Left ventricle myocardium inferior (tissue), 1 donor: ENCODE data around the gene CASZ1. TPM values are rescaled to one million over a fixed set of nuclear protein-coding genes. Genes with fewer than 3 reads are reported as not detected.

Experiments used
- DNase-seq: peaks from one replicate; pipeline ENCODE4 v3.0.0-alpha.2; 2020
- H3K27ac ChIP-seq: fragments of 200-600 bp; replicated peaks from 2 replicates; pipeline ENCODE4 v1.8.0; 2021
- H3K27me3 ChIP-seq: fragments of 200-600 bp; 2 replicates; pipeline ENCODE4 v1.8.0; 2021; ENCODE audit warnings: low read depth
- H3K36me3 ChIP-seq: fragments of 200-600 bp; 2 replicates; pipeline ENCODE4 v1.8.0; 2021
- H3K4me1 ChIP-seq: fragments of 200-600 bp; 2 replicates; pipeline ENCODE4 v1.8.0; 2021
- H3K4me3 ChIP-seq: fragments of 200-600 bp; 2 replicates; pipeline ENCODE4 v1.8.0; 2021; ENCODE audit warnings: mild to moderate bottlenecking, moderate library complexity
- H3K9me3 ChIP-seq: fragments of 200-600 bp; replicated peaks from 2 replicates; pipeline ENCODE4 v1.8.0; 2021
- CTCF ChIP-seq: fragments of 200-600 bp; IDR thresholded peaks from 2 replicates; pipeline ENCODE4 v1.8.0; 2021; ENCODE audit warnings: antibody characterized with exemption, mild to moderate bottlenecking, borderline replicate concordance
- intact Hi-C: fragments of 100-400 bp; cut with micrococcal nuclease; formaldehyde crosslinking; loops from one replicate; pipeline ENCODE4 v1.11.0; 2022
- total RNA-seq: library from RNA; stranded (reverse); fragmentation: NEBNext Ultra II Directional; extraction: Animal tissue kit (Norgen Biotek cat#: 25700); gene quantifications from one replicate; pipeline ENCODE4 v1.2.1, GENCODE V29; 2021
- donor health status: DM: no; HTN: yes; CAD: no; lungs with severe emphysema.

The CASZ1 gene
- total RNA-seq, 1 donor from 2014 or later = 56.3 TPM

GRCh38 chr1:10778640-10779039 is 17.8 kb downstream of the CASZ1 start:
- H3K9me3 ChIP-seq = no peaks in the 10 kb centered on the region
- peaks cover 91% of the 10 kb centered on the region for H3K4me1 ChIP-seq
- no peaks in the 10 kb centered on the region for H3K36me3 ChIP-seq
- DNase-seq = no peak
- TF ChIP-seq CTCF = no peak
- no peak overlapping the region for H3K4me3 ChIP-seq
- H3K27ac ChIP-seq = peak overlapping the region; percentile 9
- no peaks in the 10 kb centered on the region for H3K27me3 ChIP-seq
- intact Hi-C loops = no loop called here

- H3K4me3 ChIP-seq = no peak overlapping the region
- no peaks in the 10 kb centered on the region for H3K9me3 ChIP-seq
- H3K4me1 ChIP-seq = peaks cover 92% of the 10 kb centered on the region
- H3K36me3 ChIP-seq = no peaks in the 10 kb centered on the region
- no peak overlapping the region for H3K27ac ChIP-seq
- no peak for TF ChIP-seq CTCF
- intact Hi-C loops = no loop called here
- H3K27me3 ChIP-seq = no peaks in the 10 kb centered on the region
- DNase-seq = no peak
Measured at GRCh38 chr1:10777749-10778574, 18.5 kb downstream of the CASZ1 start.

GRCh38 chr1:10776190-10776905 is 20.1 kb downstream of the CASZ1 start:
- no peak overlapping the region for H3K27ac ChIP-seq
- H3K27me3 ChIP-seq = no peaks in the 10 kb centered on the region
- peaks cover 90% of the 10 kb centered on the region for H3K4me1 ChIP-seq
- no peaks in the 10 kb centered on the region for H3K9me3 ChIP-seq
- TF ChIP-seq CTCF = no peak
- no peak overlapping the region for H3K4me3 ChIP-seq
- DNase-seq = peak; percentile 11
- no peaks in the 10 kb centered on the region for H3K36me3 ChIP-seq
- intact Hi-C loops = no loop called here

- Histone ChIP-seq H3K36me3 (no peaks in the 10 kb centered on the region), H3K27me3 (no peaks in the 10 kb centered on the region), H3K4me1 (peaks cover 86% of the 10 kb centered on the region), H3K27ac (peak overlapping the region; percentile 16), H3K9me3 (no peaks in the 10 kb centered on the region), H3K4me3 (no peak overlapping the region)
- TF ChIP-seq CTCF = no peak
- peak; percentile 5 for DNase-seq
- intact Hi-C loops = no loop called here
Measured at GRCh38 chr1:10775763-10776162, 20.7 kb downstream of the CASZ1 start.

- H3K36me3 ChIP-seq = no peaks in the 10 kb centered on the region
- H3K9me3 ChIP-seq = no peaks in the 10 kb centered on the region
- H3K27me3 ChIP-seq = no peaks in the 10 kb centered on the region
- intact Hi-C loops = no loop called here
- H3K4me1 ChIP-seq = peaks cover 81% of the 10 kb centered on the region
- H3K4me3 ChIP-seq = no peak overlapping the region
- peak; percentile 16 for DNase-seq
- no peak for TF ChIP-seq CTCF
- H3K27ac ChIP-seq = peak overlapping the region; percentile 69
Measured at GRCh38 chr1:10774615-10775310, 21.7 kb downstream of the CASZ1 start.
